ENCODE results near the gene TMEM229A.

- TF ChIP-seq, protein P1, sequence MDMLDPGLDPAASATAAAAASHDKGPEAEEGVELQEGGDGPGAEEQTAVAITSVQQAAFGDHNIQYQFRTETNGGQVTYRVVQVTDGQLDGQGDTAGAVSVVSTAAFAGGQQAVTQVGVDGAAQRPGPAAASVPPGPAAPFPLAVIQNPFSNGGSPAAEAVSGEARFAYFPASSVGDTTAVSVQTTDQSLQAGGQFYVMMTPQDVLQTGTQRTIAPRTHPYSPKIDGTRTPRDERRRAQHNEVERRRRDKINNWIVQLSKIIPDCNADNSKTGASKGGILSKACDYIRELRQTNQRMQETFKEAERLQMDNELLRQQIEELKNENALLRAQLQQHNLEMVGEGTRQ (CRISPR knock-in tag; IDR thresholded peaks at IDR 0.05) = no peak
- TF ChIP-seq CTCF (IDR thresholded peaks at IDR 0.05) (no peak), CREB1 (CRISPR knock-in tag; IDR thresholded peaks at IDR 0.05) (no peak), ETV6 (CRISPR knock-in tag; IDR thresholded peaks at IDR 0.05) (no peak), MAX (CRISPR knock-in tag; IDR thresholded peaks at IDR 0.05) (no peak)
These were observed 3.3 kb downstream of the TMEM229A start for GRCh38 chr7:124029396-124030188.

All from WTC11 (cell line).